A549 (cell line): ENCODE data around the gene EXOSC3. TPM values are rescaled to one million over a fixed set of nuclear protein-coding genes. Genes with fewer than 3 reads are reported as not detected.
A peak's percentile ranks its signal among the peaks of the same experiment; 100 is the strongest.
"Not testable (repeated sequence)": the region's sequence is repeated elsewhere in the genome, so short reads cannot be mapped to it uniquely, and the experiment has no call there.

Experiments used
- ATAC-seq, 2 experiments: fragments of 200-7000 bp in 1 of 2; fragments of >200 bp in 1 of 2; cut with Nextera tagmentation in 1 of 2; cut with Tn5 transposase in 1 of 2; 3 replicates each; pipeline versions ENCODE4 v1.8.0 to v1.9.1; 2018 to 2020; ENCODE audit warnings: mild to moderate bottlenecking in 1 of 2, moderate library complexity in 1 of 2
- CTCF ChIA-PET: fragments of 300-600 bp; sonication (Branson Sonifier 250); formaldehyde crosslinking; extraction: SDS; loops from one replicate; lab custom pipeline; 2021; ENCODE audit warnings: antibody characterized with exemption, inconsistent platforms; lab: Yijun Ruan, JAX
- POLR2A ChIA-PET: fragments of 350-600 bp; formaldehyde crosslinking; extraction: SDS; loops from one replicate; lab custom pipeline; 2021; ENCODE audit warnings: antibody characterized with exemption, inconsistent platforms; lab: Yijun Ruan, JAX
- DNase-seq, 2 experiments: peaks; one replicate each; pipeline versions ENCODE4 v3.0.0 to v3.0.0-alpha.2; 2011 to 2016; ENCODE audit warnings: low read depth in 1 of 2, low spot score in 1 of 2
- FAIRE-seq: peaks from 2 replicates; lab custom pipeline; 2011; peaks lifted over from hg19 to GRCh38; lab: Jason Lieb, UNC
- H3K27ac ChIP-seq, 2 experiments: fragments of >200 bp; sonication (Bioruptor Twin); formaldehyde crosslinking; 3 replicates each; pipeline ENCODE4 v1.5.1; 2016 to 2017
- H3K4me1 ChIP-seq: fragments of >200 bp; sonication (Bioruptor Twin); formaldehyde crosslinking; 3 replicates; pipeline ENCODE4 v1.6.1; 2016
- H3K4me2 ChIP-seq: fragments of >200 bp; sonication (Bioruptor Twin); formaldehyde crosslinking; 3 replicates; pipeline ENCODE4 v1.6.1; 2016
- H3K4me3 ChIP-seq: fragments of >200 bp; sonication (Bioruptor Twin); formaldehyde crosslinking; 3 replicates; pipeline ENCODE4 v1.5.1; 2016
- H3K9me3 ChIP-seq: fragments of >200 bp; sonication (Bioruptor Twin); formaldehyde crosslinking; 3 replicates; pipeline ENCODE4 v1.6.1; 2016
- CHD2 ChIP-seq: fragments of 150-350 bp; IDR thresholded peaks from 2 replicates; pipeline ENCODE4 v1.6.1; 2014; ENCODE audit warnings: low read length; ENCODE audit not compliant: partially characterized antibody
- EHMT2 ChIP-seq: fragments of 200-600 bp; sonication (generic); IDR thresholded peaks from 2 replicates; pipeline ENCODE4 v1.6.1; 2016; ENCODE audit warnings: antibody characterized with exemption, low read depth, mild to moderate bottlenecking, moderate library complexity
- ELK1 ChIP-seq: fragments of 150-350 bp; IDR thresholded peaks from 2 replicates; pipeline ENCODE4 v1.6.1; 2014; ENCODE audit warnings: low read depth, mild to moderate bottlenecking, low read length
- EP300 ChIP-seq, 2 experiments: fragments of >200 bp; sonication (Bioruptor Twin); formaldehyde crosslinking; IDR thresholded peaks; 2 replicates in 1 of 2; 3 replicates in 1 of 2; pipeline ENCODE4 v1.6.1; 2016 to 2017
- GATA3 ChIP-seq: IDR thresholded peaks from 2 replicates; pipeline ENCODE4 v1.6.1; 2012; ENCODE audit warnings: borderline replicate concordance
- HOXB13 ChIP-seq: fragments of 250-450 bp; sonication (Bioruptor Pico); IDR thresholded peaks from 2 replicates; pipeline ENCODE4 v1.5.0; 2020; ENCODE audit warnings: low read depth, mild to moderate bottlenecking, moderate library complexity
- JUN ChIP-seq, 2 experiments: fragments of >200 bp; sonication (Bioruptor Twin); formaldehyde crosslinking; IDR thresholded peaks; 2 replicates in 1 of 2; 3 replicates in 1 of 2; pipeline ENCODE4 v1.6.1; 2016 to 2017
- MAZ ChIP-seq: fragments of 150-350 bp; IDR thresholded peaks from 2 replicates; pipeline ENCODE4 v1.6.1; 2014; ENCODE audit warnings: antibody characterized with exemption, low read depth, low read length, borderline replicate concordance
- NFE2L2 ChIP-seq: fragments of 150-350 bp; conservative IDR thresholded peaks from 2 replicates; pipeline ENCODE4 v1.6.1; 2014; ENCODE audit warnings: low read length
- NR3C1 ChIP-seq: fragments of >200 bp; sonication (Bioruptor Twin); formaldehyde crosslinking; IDR thresholded peaks from 3 replicates; pipeline ENCODE4 v1.6.1; 2017
- POLR2AphosphoS2 ChIP-seq: conservative IDR thresholded peaks from 2 replicates; pipeline ENCODE4 v1.6.1; 2012; ENCODE audit warnings: low read length, improper control_type of control experiment, inconsistent platforms
- RAD21 ChIP-seq, 2 experiments: fragments of >200 bp in 1 of 2; sonication (Bioruptor Twin) in 1 of 2; formaldehyde crosslinking in 1 of 2; IDR thresholded peaks in 1 of 2; conservative IDR thresholded peaks in 1 of 2; 2 replicates in 1 of 2; 3 replicates in 1 of 2; pipeline ENCODE4 v1.6.1; 2012 to 2018; ENCODE audit warnings: inconsistent platforms in 1 of 2
- RCOR1 ChIP-seq: fragments of 150-350 bp; IDR thresholded peaks from 2 replicates; pipeline ENCODE4 v1.6.1; 2014; ENCODE audit warnings: antibody characterized with exemption, low read length, low read depth
- RNF2 ChIP-seq: fragments of 200-600 bp; sonication (generic); IDR thresholded peaks from 2 replicates; pipeline ENCODE4 v1.6.1; 2016; ENCODE audit warnings: low read depth, mild to moderate bottlenecking, antibody characterized with exemption, moderate library complexity, borderline replicate concordance
- ZNF302 ChIP-seq: fragments of 250-450 bp; sonication (Bioruptor Pico); IDR thresholded peaks from 2 replicates; pipeline ENCODE4 v1.9.0; 2021; ENCODE audit warnings: inconsistent platforms, mild to moderate bottlenecking, moderate library complexity
- WGBS: methylation state at CpG from one replicate; pipeline ENCODE4 v1.1.6; 2017; ENCODE audit errors: missing lambda C conversion rate; 5-methylcytosine and 5-hydroxymethylcytosine counted together
- polyA plus RNA-seq, 4 experiments: library from polyadenylated mRNA; depleted of rRNA in 3 of 4; stranded (reverse); fragments of >200 nt; fragmentation: RNase III in 1 of 4; extraction: RNeasy Plus Mini Kit Qiagen cat#74134 plus additional on column Dnase treatment in 1 of 4; gene quantifications; 2 replicates in 3 of 4; 3 replicates in 1 of 4; pipeline ENCODE4 v1.2.3, GENCODE V29; 2011 to 2017
- TF ChIP-seq, protein P1 (sequence below): fragments of 200-600 bp; sonication (generic); IDR thresholded peaks from 2 replicates; pipeline ENCODE4 v1.6.1; 2016; ENCODE audit warnings: antibody characterized with exemption, mild to moderate bottlenecking, moderate library complexity

EXOSC3 gene
- polyA plus RNA-seq, 2 of the 4 experiments (the other 2 are of a cell fraction) = 63.2 to 72.4 TPM

GRCh38 chr9:37752642-37753488 lies 32.0 kb downstream of the EXOSC3 start:
- peak overlapping the region; percentile 84 to 92 for H3K27ac ChIP-seq
- DNase-seq = no peak
- H3K4me2 ChIP-seq = peak overlapping the region; percentile 79
- H3K9me3 ChIP-seq = no peaks in the 10 kb centered on the region
- ATAC-seq = no peak
- no peak for FAIRE-seq
- CTCF ChIA-PET = interaction anchor here (1.0 kb wide), 1 partner anchor 648 kb away, joined by 3 read pairs; no protein-coding TSS in a partner anchor
- WGBS = 88% methylated on average over 29 of the region's 29 CpGs
- TF ChIP-seq POLR2AphosphoS2 = no peak
- TF ChIP-seq NR3C1 = no peak
- no peak for TF ChIP-seq NFE2L2
- no peak for TF ChIP-seq RNF2
- TF ChIP-seq EHMT2 = no peak
- no peak for TF ChIP-seq HOXB13
- no peak for TF ChIP-seq ZNF302 (CRISPR knock-in tag)
- no peak for TF ChIP-seq JUN (IDR thresholded peaks at IDR 0.05)
- TF ChIP-seq GATA3 = no peak
- TF ChIP-seq, protein P1, sequence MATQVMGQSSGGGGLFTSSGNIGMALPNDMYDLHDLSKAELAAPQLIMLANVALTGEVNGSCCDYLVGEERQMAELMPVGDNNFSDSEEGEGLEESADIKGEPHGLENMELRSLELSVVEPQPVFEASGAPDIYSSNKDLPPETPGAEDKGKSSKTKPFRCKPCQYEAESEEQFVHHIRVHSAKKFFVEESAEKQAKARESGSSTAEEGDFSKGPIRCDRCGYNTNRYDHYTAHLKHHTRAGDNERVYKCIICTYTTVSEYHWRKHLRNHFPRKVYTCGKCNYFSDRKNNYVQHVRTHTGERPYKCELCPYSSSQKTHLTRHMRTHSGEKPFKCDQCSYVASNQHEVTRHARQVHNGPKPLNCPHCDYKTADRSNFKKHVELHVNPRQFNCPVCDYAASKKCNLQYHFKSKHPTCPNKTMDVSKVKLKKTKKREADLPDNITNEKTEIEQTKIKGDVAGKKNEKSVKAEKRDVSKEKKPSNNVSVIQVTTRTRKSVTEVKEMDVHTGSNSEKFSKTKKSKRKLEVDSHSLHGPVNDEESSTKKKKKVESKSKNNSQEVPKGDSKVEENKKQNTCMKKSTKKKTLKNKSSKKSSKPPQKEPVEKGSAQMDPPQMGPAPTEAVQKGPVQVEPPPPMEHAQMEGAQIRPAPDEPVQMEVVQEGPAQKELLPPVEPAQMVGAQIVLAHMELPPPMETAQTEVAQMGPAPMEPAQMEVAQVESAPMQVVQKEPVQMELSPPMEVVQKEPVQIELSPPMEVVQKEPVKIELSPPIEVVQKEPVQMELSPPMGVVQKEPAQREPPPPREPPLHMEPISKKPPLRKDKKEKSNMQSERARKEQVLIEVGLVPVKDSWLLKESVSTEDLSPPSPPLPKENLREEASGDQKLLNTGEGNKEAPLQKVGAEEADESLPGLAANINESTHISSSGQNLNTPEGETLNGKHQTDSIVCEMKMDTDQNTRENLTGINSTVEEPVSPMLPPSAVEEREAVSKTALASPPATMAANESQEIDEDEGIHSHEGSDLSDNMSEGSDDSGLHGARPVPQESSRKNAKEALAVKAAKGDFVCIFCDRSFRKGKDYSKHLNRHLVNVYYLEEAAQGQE = no peak
- no peak for TF ChIP-seq RCOR1
- TF ChIP-seq CHD2 = no peak
- no peak for TF ChIP-seq ELK1
- TF ChIP-seq EP300 (IDR thresholded peaks at IDR 0.05) = no peak
- no peak for TF ChIP-seq RAD21 (conservative IDR thresholded peaks at IDR 0.05 in 1 of 2, IDR thresholded peaks at IDR 0.05 in 1 of 2)
- no peak for TF ChIP-seq MAZ
- TF ChIP-seq, all 56 proteins: peak for 0
- Histone ChIP-seq H3K4me1 (peaks cover 8% of the 10 kb centered on the region; the same call in 1 of the 3 replicates), H3K4me3 (peak overlapping the region; percentile 85)
- POLR2A ChIA-PET = no interaction called here

- H3K9me3 ChIP-seq, H3K4me3 ChIP-seq, H3K4me1 ChIP-seq, H3K27ac ChIP-seq, ATAC-seq, POLR2A ChIA-PET, DNase-seq, FAIRE-seq, H3K4me2 ChIP-seq: not testable (repeated sequence)
- CTCF ChIA-PET = interaction anchor here (1.0 kb wide), 1 partner anchor 649 kb away, joined by 3 read pairs; no protein-coding TSS in a partner anchor
- 100% methylated on average over 3 of the region's 13 CpGs for WGBS
Measured at GRCh38 chr9:37752112-37752511, 32.8 kb downstream of the EXOSC3 start.

GRCh38 chr9:37751704-37752103 lies 33.2 kb downstream of the EXOSC3 start:
- POLR2A ChIA-PET, H3K4me2 ChIP-seq, H3K9me3 ChIP-seq, FAIRE-seq, H3K27ac ChIP-seq, H3K4me3 ChIP-seq, DNase-seq, CTCF ChIA-PET, H3K4me1 ChIP-seq, ATAC-seq: not testable (repeated sequence)
- 95% methylated on average over 9 of the region's 30 CpGs for WGBS
